Activated B cell treated with CpG ODN at 0.5 μM for 24 hours (primary cell): ENCODE results near the gene PSKH1. TPM values are rescaled to one million over a fixed set of nuclear protein-coding genes. Genes with fewer than 3 reads are reported as not detected.

Experiments used
- ATAC-seq: fragments of 200-7000 bp; cut with Tn5 transposase; one replicate; pipeline ENCODE4 v1.10.0; 2021; ENCODE audit warnings: low read depth, mild to moderate bottlenecking, moderate library complexity
- CTCF ChIA-PET: fragments of 350-600 bp; sonication (Branson Sonifier 250); formaldehyde crosslinking; loops from one replicate; lab custom pipeline; 2021; ENCODE audit warnings: antibody characterized with exemption; lab: Charles Lee
- POLR2A ChIA-PET: fragments of 350-600 bp; sonication (Branson Sonifier 250); formaldehyde crosslinking; loops from one replicate; lab custom pipeline; 2021; ENCODE audit warnings: antibody characterized with exemption; lab: Charles Lee
- DNase-seq: peaks from one replicate; pipeline ENCODE4 v3.0.0; 2022
- H3K27ac Mint-ChIP-seq: one replicate; pipeline ENCODE4 v1.8.0; 2020; ENCODE audit warnings: mixed read lengths
- H3K27me3 Mint-ChIP-seq: one replicate; pipeline ENCODE4 v1.8.0; 2021; ENCODE audit warnings: mixed read lengths
- H3K36me3 Mint-ChIP-seq: one replicate; pipeline ENCODE4 v1.8.0; 2021; ENCODE audit warnings: low read depth, mixed read lengths
- H3K4me1 Mint-ChIP-seq: one replicate; pipeline ENCODE4 v1.8.0; 2021; ENCODE audit warnings: mixed read lengths
- H3K4me3 Mint-ChIP-seq: one replicate; pipeline ENCODE4 v1.8.0; 2020; ENCODE audit warnings: mild to moderate bottlenecking, mixed read lengths
- H3K9me3 Mint-ChIP-seq: one replicate; pipeline ENCODE4 v1.8.0; 2020; ENCODE audit warnings: mixed read lengths
- CTCF ChIP-seq: fragments of 200-600 bp; IDR thresholded peaks from one replicate; pipeline ENCODE4 v1.8.0; 2022; ENCODE audit warnings: antibody characterized with exemption, mild to moderate bottlenecking
- intact Hi-C: fragments of 100-400 bp; cut with micrococcal nuclease; formaldehyde crosslinking; loops from one replicate; pipeline ENCODE4 v1.15.1; 2024
- total RNA-seq: library from RNA; stranded (reverse); gene quantifications from 2 replicates; pipeline ENCODE4 v1.2.3, GENCODE V29; 2022

The PSKH1 gene
- total RNA-seq, 1 donor from 2014 or later = 22.0 TPM

DNA sequence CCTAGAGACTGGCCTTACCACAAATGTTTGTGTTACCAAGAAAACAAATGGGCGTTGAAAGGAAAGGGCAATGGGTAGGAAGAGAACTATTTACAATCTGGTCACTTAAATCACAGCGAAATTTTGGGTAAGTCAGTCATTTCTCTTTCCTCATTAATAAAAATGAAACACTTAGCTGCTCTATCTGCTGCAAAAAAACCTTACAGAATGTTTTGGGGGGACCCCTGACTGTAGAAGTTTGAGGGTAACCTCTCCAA is 47.1 kb upstream of the PSKH1 start:
- H3K36me3 Mint-ChIP-seq = peaks cover 8% of the 10 kb centered on the region
- CTCF ChIA-PET = interaction anchor here (1.0 to 2.4 kb wide), 2 partner anchors 30 to 173 kb away, joined by 4 to 13 read pairs; no protein-coding TSS in a partner anchor
- no peak for DNase-seq
- H3K9me3 Mint-ChIP-seq = no peaks in the 10 kb centered on the region
- no peaks in the 10 kb centered on the region for H3K27me3 Mint-ChIP-seq
- no peak for ATAC-seq
- POLR2A ChIA-PET = interaction anchor here (0.8 to 3.9 kb wide), 10 partner anchors 12 to 325 kb away, joined by 3 to 21 read pairs (median 6); partner anchors contain the start of genes DDX28, DUS2, GFOD2 and NFATC3
- peak overlapping the region; percentile 89 for H3K4me3 Mint-ChIP-seq
- intact Hi-C loops = loop anchor here (1.0 to 2.0 kb wide), 9 partner anchors 13 to 601 kb away; partner anchors contain the start of genes ACD, CTCF, PARD6A and PRMT7
- peaks cover 59% of the 10 kb centered on the region for H3K4me1 Mint-ChIP-seq
- TF ChIP-seq CTCF = no peak
- peak overlapping the region; percentile 92 for H3K27ac Mint-ChIP-seq

DNA sequence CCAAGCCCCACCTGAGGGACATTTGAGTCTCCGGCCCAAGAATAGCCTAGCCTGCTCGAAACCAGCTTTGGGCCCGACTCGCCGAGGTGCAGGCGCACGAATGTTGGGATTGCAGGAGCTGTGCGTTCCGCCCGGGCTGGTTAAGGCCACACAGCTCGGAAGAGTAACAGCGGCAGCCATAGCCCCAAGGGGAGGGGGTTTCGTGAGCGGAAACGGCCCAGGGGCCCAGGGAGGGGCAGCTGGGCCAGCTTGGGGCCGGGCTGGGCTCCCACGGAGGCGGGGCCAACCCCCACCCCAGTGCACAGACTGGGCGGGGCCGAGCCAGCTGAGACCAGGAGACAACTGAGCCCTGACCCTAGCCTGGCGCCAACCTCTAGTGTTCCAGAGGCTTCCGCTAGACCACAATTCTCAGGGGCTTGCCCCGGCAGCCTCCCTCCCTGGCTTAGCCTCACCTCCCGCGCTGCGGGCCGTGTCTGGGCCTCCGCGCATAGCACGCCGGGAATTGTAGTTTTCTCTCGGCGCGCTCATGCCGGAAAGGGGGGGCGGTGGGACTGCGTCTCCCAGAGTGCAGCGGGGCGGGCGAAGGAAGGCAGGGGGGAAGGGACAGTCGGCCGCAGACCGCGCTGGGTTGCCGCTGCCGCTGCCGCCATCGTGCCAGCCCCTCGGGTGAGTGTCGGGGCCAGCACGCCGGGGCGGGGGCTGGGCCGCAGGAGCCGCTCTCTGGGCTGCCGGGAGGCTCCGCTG is 46.6 kb upstream of the PSKH1 start, which contains the start of gene NUTF2:
TSS of gene NUTF2 (plus strand) at position 614 of the 744 bp plus-strand sequence. CDS start 18,198 bp downstream, outside the sequence.
- DNase-seq (peak; percentile 96), ATAC-seq (peak; percentile 67)
- no peaks in the 10 kb centered on the region for H3K9me3 Mint-ChIP-seq
- H3K4me3 Mint-ChIP-seq = peak within 1 kb of the TSS; percentile 89
- CTCF ChIA-PET = interaction anchor here (1.0 to 2.4 kb wide), 2 partner anchors 30 to 174 kb away, joined by 4 to 13 read pairs; no protein-coding TSS in a partner anchor
- H3K4me1 Mint-ChIP-seq = peaks cover 57% of the 10 kb centered on the region
- intact Hi-C loops = loop anchor here (1.0 to 2.0 kb wide), 9 partner anchors 13 to 602 kb away; partner anchors contain the start of genes ACD, CTCF, PARD6A and PRMT7
- no peaks in the 10 kb centered on the region for H3K27me3 Mint-ChIP-seq
- POLR2A ChIA-PET = interaction anchor here (0.5 to 3.9 kb wide), 11 partner anchors 12 to 326 kb away, joined by 3 to 21 read pairs (median 6); partner anchors contain the start of genes DDX28, DUS2, GFOD2 and NFATC3
- TF ChIP-seq CTCF = no peak
- peaks cover 8% of the 10 kb centered on the region for H3K36me3 Mint-ChIP-seq
- peak within 1 kb of the TSS; percentile 92 for H3K27ac Mint-ChIP-seq

- peaks cover 53% of the 10 kb centered on the region for H3K4me1 Mint-ChIP-seq
- H3K4me3 Mint-ChIP-seq = peak within 1 kb of the TSS; percentile 89
- intact Hi-C loops = loop anchor here (2.0 kb wide), 3 partner anchors 186 to 602 kb away; partner anchors contain the start of genes ACD, PARD6A, PRMT7 and SLC7A6OS
- POLR2A ChIA-PET = interaction anchor here (0.5 to 2.1 kb wide), 3 partner anchors 41 to 1719 kb away, joined by 3 to 11 read pairs (median 6); partner anchors contain the start of genes NFAT5, NFATC3, RANBP10 and TSNAXIP1
- no peak for TF ChIP-seq CTCF
- DNase-seq (no peak), ATAC-seq (peak; percentile 45)
- no peaks in the 10 kb centered on the region for H3K27me3 Mint-ChIP-seq
- peak within 1 kb of the TSS; percentile 92 for H3K27ac Mint-ChIP-seq
- CTCF ChIA-PET = interaction anchor here (2.4 kb wide), 1 partner anchor 31 kb away, joined by 13 read pairs; no protein-coding TSS in a partner anchor
- no peaks in the 10 kb centered on the region for H3K9me3 Mint-ChIP-seq
- peaks cover 8% of the 10 kb centered on the region for H3K36me3 Mint-ChIP-seq
Measured at GRCh38 chr16:67847064-67847861, 45.8 kb upstream of the PSKH1 start, which contains the start of gene CENPT. TSS of gene CENPT (minus strand) at chr16:67847693. CDS start at chr16:67833859, 13,834 bp downstream.

GRCh38 chr16:67848118-67848517 is 44.9 kb upstream of the PSKH1 start:
- POLR2A ChIA-PET = interaction anchor here (0.7 kb wide), 1 partner anchor 173 kb away, joined by 3 read pairs; no protein-coding TSS in a partner anchor
- Mint-ChIP-seq H3K27ac (no peak overlapping the region), H3K9me3 (no peaks in the 10 kb centered on the region), H3K27me3 (no peaks in the 10 kb centered on the region), H3K36me3 (peaks cover 8% of the 10 kb centered on the region), H3K4me1 (peaks cover 48% of the 10 kb centered on the region), H3K4me3 (peak overlapping the region; percentile 84)
- TF ChIP-seq CTCF = no peak
- intact Hi-C loops = no loop called here
- ATAC-seq (no peak), DNase-seq (no peak)
- CTCF ChIA-PET = interaction anchor here (1.4 to 2.4 kb wide), 2 partner anchors 32 to 193 kb away, joined by 3 to 13 read pairs; no protein-coding TSS in a partner anchor
